ENCODE measurements around the gene FOXE1.

The FOXE1 gene

GRCh38 chr9:97853056-97853843 is at the start of gene FOXE1:
TSS of gene FOXE1 (plus strand) at chr9:97853226. CDS start at chr9:97853915, 689 bp downstream.
- DNase-seq = no peak

GRCh38 chr9:97804059-97804365 is 49.0 kb upstream of the FOXE1 start:
- no peak for DNase-seq

- DNase-seq = no peak
Observed at GRCh38 chr9:97806721-97807120, 46.3 kb upstream of the FOXE1 start.

GRCh38 chr9:97807681-97808080 is 45.3 kb upstream of the FOXE1 start:
- no peak for DNase-seq

- DNase-seq = peak; percentile 6
Observed at GRCh38 chr9:97808415-97808814, 44.6 kb upstream of the FOXE1 start.

GRCh38 chr9:97808972-97809371 is 44.1 kb upstream of the FOXE1 start:
- DNase-seq = no peak

- DNase-seq = no peak
Observed at GRCh38 chr9:97809666-97810344, 43.2 kb upstream of the FOXE1 start.

GRCh38 chr9:97811533-97812246 is 41.3 kb upstream of the FOXE1 start:
- peak; percentile 24 for DNase-seq

GRCh38 chr9:97812247-97812543 is 40.8 kb upstream of the FOXE1 start:
- no peak for DNase-seq

GRCh38 chr9:97813072-97813471 is 40.0 kb upstream of the FOXE1 start:
- DNase-seq = no peak

- DNase-seq = no peak
Observed at GRCh38 chr9:97819735-97820134, 33.3 kb upstream of the FOXE1 start.

- no peak for DNase-seq
Observed at GRCh38 chr9:97820373-97820772, 32.7 kb upstream of the FOXE1 start.

GRCh38 chr9:97830884-97831829 is 21.9 kb upstream of the FOXE1 start:
- DNase-seq = no peak

- peak; percentile 89 for DNase-seq
Observed at GRCh38 chr9:97831843-97832636, 21.0 kb upstream of the FOXE1 start.

GRCh38 chr9:97840521-97840920 is 12.5 kb upstream of the FOXE1 start:
- no peak for DNase-seq

- no peak for DNase-seq
Observed at GRCh38 chr9:97842960-97843359, 10.1 kb upstream of the FOXE1 start.

- no peak for DNase-seq
Observed at GRCh38 chr9:97845130-97845529, 7.9 kb upstream of the FOXE1 start.

- peak; percentile 31 for DNase-seq
Observed at GRCh38 chr9:97845763-97846162, 7.3 kb upstream of the FOXE1 start.

- DNase-seq = no peak
Observed at GRCh38 chr9:97846347-97846746, 6.7 kb upstream of the FOXE1 start.

- no peak for DNase-seq
Observed at GRCh38 chr9:97847474-97848214, 5.4 kb upstream of the FOXE1 start.

- DNase-seq = no peak
Observed at GRCh38 chr9:97848215-97848479, 4.9 kb upstream of the FOXE1 start.
